ENCODE measurements around the gene IL16.

IL16 gene

DNA sequence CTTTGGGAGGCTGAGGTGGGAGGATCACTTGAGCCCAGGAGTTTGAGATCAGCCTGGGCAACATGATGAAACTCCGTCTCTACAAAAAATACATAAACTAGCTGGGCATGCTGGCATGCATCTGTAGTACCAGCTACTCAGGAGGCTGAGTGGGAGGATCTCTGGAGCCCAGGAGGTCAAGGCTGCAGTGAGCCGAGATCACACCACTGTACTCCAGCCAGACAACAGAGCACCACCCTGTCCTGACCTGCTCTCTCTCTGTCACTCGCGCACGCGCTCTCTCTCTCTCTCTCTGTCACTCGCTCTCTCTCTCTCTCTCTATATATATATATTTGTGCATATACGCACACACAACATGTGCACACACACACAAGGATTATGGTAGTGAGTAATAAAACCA is 61.8 kb downstream of the IL16 start:
- DNase-seq = no peak

DNA sequence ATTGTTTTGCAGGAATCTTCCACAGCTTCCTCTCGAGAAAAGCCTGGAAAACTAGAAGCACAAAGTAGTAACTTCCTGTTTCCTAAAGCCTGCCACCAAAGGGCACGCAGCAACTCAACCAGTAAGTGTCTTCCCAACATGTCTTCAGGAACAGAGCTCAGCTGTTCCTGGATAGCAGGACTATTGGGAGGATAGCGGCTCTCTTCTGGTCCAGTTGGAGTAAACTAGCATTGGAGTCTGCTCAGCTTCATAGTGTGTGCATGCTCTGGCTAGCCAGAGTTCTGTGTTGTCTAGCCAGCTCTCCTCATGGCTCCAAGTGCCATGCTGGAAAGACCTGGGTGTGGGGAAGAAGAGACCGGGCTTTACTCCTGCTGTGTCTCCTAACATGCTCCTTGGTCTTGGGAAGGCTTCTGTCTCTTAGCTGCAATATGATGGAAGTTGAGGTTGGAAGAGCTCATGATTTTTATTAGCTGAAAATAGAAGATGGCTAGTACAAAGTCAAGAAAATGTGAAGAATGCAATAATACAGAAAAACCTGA is 63.1 kb downstream of the IL16 start:
- no peak for DNase-seq

GRCh38 chr15:81261172-81261811 is 64.6 kb downstream of the IL16 start:
- no peak for DNase-seq

DNA sequence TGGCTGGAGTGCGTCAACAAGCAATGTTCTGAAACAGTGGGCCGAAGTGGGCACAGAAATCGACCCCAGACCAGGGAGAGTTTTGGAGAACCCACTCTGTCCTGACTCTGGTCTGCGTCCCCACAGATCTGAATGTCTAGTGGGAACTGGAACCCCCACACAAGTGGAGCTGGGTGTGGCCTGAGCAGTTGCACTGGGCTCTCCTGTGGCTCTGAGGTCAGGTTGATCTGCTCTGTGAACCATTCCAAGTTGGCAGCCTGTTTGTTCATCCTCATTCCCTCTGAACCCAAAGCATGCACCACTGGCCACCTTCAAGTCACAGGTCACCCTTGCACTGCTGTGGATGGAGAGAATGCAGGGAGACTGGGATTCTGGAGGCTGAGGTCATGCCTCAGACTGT is 66.8 kb downstream of the IL16 start:
- DNase-seq = no peak

DNA sequence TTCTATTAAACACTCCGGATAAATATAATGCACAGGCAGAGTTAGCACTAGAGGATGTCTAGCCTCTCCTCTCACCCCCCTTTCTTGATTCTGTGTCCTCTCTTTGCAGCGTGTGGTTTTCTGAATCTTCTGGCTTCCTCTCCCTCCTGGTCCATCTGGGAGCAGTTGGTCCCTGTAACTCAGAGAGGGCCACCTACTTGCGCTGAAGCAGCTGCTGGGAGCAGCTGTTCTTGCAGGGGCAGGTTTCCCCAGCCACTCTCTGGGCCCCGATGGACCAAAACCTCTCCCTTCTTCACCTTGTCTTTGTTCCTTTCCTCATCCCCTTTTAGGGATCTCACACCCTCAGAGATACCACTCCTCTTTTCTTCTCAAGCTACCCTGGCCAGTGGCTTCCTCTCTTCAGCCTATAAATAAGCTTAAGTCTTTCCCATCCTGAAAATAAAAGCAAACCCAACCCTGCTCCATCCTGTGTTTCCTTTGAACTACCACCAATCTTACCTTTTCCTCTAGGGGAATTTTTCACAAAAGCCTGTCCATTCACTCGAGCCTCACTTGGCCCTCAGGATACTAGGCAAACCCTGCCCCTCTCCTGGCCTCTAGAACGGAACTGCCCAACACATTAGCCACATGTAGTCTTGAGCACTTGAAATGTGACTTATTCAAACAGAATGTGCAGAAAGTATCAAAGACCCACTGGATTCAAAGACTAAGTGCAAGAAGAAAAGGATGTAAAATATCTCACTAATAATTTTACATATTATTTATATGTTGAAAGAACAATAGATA is 67.6 kb downstream of the IL16 start:
- no peak for DNase-seq

GRCh38 chr15:81265256-81265943 is 68.7 kb downstream of the IL16 start:
- DNase-seq = no peak

- DNase-seq = peak; percentile 36
Measured at GRCh38 chr15:81265944-81266775, 69.5 kb downstream of the IL16 start.

DNA sequence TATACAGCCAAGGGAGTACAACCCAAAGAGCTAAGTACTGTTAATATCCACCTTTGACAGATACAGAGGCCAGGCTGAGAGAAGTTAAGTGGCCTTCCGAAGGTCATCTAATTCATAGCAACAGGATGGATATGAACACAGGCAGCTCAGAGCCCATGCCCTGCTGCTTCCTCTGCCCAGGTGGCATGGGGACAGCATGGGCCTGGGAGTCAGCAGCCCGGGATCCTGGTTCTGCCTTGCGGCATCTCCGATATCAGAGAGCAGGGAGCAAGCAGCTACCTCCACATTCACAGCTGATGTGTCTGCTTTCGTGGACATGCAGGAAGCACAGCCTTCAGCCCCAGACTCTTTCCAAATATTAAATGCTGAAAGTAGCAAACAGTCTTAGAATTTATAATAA is 71.7 kb downstream of the IL16 start:
- DNase-seq = no peak

- no peak for DNase-seq
Measured at GRCh38 chr15:81268881-81269601, 72.4 kb downstream of the IL16 start.

- no peak for DNase-seq
Measured at GRCh38 chr15:81270188-81270587, 73.5 kb downstream of the IL16 start.

- no peak for DNase-seq
Measured at GRCh38 chr15:81270781-81271491, 74.3 kb downstream of the IL16 start.

DNA sequence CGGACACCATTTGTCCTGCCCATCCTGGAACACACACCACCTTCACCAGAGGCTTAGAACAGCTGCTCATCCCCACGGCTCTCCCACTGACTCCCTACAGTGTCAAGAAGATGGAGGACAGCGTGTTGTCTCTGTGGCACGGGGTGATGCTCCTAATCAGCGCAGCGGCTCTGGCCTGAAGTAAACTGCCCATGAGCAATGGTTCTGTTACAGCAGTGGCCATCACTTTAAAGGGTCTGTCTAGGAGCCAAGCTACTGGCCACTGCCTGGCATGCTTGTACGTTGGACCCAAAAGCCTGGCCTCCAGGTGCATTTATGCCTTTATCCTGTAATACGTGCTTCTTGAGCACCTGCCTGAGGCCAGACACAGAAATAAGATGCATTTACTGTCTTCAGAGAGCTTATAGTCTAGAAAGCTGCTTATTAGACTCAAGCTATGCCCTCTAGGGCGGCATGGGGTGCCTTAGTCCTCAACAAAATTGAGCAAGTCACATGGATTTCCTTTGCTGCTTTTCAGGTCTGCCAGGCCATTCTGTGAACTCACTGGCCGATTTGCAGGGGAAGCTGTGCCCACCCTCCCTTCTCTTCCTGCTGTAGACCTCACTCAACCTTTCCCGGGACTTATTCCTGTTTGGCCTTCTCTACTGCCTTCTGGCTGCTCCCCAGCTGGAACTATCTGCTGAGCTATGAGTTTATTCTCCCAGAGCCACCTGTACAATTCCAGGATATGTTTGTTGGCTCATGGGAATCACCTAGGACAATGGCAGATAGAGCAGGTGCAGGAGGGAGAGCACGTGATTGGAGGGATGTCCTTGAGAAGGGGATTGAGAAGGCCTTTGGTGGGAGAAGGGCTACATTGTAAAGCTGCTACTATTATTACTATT is 75.3 kb downstream of the IL16 start:
- DNase-seq = no peak

DNA sequence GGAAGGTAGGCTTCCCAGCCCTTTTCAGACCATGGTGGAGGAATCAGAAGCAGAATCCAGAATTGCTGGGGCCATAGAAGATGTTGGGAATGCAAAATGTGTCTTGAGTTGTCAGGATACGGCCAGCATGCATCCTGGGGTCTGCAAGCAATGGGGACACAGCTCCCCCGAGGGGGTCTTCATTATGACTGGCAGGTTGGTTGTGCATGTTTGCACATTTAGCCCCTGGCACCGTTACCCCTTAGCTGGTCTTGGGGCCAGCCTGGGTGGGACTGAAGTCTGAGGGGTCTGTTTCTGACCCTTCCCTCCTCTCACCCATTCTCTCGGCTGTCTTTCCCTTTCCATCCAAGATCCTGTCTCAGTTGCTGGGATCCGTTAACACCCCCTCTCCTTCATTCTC is 76.5 kb downstream of the IL16 start:
- DNase-seq = no peak

DNA sequence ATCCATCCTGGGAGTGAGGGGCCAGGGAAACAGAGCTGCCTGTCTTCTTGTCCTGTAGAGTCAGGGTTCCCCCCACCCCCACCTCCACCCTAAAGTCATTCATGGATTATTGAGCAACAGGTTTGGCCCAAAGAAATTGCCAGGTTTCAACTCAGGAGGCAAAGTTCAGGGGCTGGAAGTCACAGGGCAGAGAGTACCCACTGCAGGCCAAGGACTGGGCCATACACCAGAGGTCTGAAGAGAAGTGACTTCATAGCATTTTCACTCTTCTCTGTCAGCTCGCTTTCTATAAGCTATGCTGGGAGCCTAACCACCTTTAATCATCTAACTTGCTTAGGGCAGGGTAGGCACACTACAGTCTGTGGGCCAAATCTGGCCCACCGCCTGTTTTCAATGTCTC is 77.2 kb downstream of the IL16 start:
- DNase-seq = no peak

DNA sequence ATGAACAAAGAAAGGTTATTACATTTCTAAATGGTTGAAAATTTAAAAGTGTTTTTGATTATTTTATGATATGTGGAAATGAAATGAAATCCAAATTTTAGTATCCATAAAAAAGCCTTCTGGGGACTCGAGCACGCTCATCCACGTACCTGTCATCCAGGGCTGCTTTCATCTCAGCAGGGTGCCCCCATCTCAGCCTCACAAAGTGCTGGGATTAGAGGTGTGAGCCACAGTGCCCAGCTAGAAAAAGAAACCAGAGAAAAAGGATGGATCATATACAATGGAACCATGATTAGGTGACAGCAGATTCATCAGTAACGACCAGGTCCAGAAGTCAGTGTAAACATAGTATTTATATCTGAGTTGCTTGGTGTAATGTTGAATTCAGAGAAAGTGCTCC is 77.6 kb downstream of the IL16 start:
- DNase-seq = no peak

GRCh38 chr15:81274931-81275707 is 78.4 kb downstream of the IL16 start:
- peak; percentile 43 for DNase-seq

DNA sequence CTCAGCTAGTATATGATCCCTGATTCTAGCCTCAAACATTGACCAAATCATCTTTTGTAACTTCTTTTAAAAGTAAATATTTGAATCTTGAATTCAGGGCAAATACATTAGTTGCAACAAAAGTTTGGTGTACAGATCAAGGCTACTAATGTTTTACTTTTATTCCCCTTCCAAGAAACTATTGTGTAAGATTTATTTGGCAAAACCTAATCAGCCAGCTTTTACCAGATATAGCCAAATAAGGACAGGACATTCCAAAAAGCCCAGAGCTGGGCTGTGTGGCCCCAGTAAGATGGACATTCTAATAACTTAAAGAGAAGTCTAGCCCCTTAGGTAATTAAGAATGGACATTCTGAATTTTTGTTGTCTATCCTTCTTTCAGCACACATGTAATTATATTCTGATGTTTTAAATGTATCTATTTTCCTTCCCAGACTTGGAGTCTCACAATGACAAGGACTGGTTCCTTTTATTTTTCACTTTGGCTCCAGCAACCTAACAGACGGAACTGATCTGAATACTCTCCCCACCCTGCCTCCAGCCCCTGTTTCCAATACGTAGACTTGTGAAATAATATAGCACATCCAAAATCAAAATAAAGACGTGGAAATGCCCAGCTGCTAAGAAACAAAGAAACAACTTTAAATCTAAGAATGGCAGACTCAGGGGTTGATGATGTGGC is 79.2 kb downstream of the IL16 start:
- no peak for DNase-seq

DNA sequence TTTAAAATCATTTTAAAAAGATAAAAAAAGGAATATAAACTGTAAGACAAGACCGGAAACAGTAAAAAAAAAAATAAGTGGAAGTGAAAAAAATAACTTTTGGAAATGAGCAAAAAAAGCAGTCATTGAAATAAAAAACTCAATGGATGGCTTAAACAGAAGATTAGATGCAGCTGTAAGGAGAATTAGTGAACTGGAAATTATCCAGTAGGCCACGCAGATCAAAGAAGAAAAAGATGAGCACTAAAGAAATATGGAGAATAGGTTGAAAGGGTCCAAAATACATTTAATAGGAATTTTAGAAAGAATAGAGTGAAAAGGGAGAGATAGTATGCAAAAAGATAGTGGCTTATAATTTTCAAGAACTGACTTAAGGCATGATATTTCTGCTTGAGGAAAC is 80.3 kb downstream of the IL16 start:
- DNase-seq = no peak

DNA sequence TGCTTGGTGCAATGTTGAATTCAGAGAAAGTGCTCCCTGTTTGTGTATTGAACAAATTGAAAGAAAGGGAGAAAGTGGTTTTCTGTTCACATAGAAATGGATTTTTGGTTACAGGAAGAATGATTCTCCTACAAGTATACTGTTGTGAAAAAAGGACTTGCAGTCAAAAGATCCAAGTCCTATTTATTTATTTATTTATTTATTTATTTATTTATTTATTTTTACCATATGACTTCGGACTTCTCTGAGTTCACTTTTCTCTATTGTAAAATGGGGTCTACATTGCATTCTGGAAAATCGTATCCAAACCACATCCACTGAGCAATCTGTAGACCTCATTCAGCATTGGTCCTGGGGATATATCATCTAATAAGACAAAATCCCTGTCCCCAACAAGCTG is 81.2 kb downstream of the IL16 start:
- DNase-seq = no peak
